NCI-H510A (cell line): ENCODE data around the gene FBXO42.
A peak's percentile ranks its signal among the peaks of the same experiment; 100 is the strongest.
"Not testable (repeated sequence)": the region's sequence is repeated elsewhere in the genome, so short reads cannot be mapped to it uniquely, and the experiment has no call there.

ENCODE experiments used
- DNase-seq: peaks from one replicate; lab custom pipeline; 2025; lab: John Stamatoyannopoulos, UW

Gene FBXO42

DNA sequence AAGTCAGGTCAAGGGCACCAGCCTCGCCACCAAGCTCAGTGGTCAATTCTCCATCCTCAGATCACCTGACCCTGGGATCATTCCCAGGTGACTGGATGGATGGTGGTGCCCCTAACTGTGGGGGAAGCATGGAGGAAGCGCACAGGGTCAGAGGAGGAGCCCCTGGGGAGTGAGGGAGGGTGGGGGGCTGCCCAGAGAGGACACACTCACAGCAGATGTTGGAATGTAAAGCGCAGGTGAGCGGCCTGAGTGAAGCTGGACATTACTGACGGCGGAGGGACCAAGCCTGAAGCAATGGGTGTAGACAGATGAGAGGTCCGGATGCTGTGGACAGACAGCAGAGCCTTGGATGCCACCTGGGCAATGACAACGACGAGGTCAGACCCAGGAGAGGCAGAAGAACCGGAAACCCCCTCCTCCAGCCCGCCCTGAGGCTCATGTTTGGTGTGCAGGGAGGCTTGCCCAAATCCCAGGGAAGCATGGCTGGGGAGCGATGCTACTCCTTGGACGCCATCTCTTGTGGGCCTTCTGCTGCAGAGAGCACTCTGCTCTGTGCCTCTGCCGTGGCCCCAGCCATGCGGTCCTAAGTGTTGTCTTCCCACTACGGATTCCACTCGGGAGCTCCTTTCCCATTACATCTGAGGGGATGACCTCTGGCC, 109.6 kb downstream of the FBXO42 start:
- DNase-seq, result no peak

DNA sequence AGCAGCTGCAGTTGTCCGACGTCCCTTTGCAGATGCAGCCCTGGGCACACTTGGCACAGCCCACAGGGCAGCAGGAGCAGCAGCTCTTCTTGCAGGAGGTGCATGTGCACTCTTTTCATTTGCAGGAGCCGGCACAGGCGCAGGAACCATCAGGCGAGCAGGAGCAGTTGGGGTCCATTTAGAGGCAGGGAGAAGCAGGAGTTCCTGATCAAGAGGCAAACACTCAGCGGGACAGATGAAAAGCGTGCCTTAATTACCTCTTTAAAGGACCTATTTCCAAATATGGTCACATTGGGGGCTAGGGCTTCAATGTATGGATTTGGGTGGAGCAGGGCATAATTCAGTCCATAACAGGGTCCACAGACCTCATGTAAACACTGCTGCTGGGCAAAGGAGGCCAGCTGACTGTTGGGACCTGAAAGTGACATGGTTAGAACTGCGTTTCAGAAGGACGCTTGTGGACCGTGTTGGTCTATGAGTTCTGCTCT, 111.0 kb downstream of the FBXO42 start:
- DNase-seq, result peak; percentile 14

DNA sequence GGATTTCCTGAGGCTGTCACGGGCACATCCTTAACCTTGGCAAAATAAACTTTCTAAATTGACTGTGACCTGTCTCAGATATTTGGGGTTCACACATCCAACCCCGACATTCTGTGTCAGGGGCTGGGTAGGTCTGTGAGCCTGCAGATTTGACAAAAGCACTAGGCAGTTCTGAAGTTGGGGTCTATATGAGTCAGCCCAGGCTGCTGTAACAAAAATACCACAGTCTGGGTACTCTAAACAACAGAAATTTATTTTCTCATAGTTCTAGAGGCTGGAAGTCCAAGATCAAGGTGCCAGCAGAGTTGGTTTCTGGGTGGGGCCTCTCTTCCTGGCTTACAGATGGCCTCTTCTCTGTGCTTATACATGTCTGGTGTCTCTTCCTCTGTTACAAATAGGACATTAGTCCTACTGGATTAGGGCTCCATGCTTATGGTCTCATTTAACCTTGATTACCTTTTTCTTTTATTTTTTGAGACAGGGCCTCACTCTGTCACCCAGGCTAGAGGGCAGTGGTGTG, 112.2 kb downstream of the FBXO42 start:
- no peak for DNase-seq

DNA sequence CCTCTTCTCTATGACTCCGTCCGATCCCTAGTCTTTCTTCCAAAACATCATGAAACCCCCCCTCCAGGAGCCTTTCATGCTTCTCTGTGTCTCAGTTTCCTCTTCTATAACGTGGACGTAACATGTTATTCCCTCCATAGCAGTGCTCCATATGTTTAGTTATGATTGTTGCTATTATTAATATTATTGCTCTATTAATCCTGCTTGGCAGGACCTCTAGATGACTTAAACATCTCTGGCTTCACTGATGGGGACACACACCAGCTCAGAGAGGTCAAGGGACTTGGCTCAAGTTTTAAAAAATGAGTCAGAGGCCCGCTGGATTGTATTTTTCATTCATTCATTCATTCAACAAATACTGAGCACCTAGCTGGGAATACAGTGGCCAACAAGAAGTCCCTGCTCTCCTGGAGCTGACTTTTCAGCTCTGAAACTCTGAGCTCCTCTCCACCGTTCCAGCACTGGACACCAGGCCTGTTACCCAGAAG, 114.9 kb downstream of the FBXO42 start:
- no peak for DNase-seq

DNA sequence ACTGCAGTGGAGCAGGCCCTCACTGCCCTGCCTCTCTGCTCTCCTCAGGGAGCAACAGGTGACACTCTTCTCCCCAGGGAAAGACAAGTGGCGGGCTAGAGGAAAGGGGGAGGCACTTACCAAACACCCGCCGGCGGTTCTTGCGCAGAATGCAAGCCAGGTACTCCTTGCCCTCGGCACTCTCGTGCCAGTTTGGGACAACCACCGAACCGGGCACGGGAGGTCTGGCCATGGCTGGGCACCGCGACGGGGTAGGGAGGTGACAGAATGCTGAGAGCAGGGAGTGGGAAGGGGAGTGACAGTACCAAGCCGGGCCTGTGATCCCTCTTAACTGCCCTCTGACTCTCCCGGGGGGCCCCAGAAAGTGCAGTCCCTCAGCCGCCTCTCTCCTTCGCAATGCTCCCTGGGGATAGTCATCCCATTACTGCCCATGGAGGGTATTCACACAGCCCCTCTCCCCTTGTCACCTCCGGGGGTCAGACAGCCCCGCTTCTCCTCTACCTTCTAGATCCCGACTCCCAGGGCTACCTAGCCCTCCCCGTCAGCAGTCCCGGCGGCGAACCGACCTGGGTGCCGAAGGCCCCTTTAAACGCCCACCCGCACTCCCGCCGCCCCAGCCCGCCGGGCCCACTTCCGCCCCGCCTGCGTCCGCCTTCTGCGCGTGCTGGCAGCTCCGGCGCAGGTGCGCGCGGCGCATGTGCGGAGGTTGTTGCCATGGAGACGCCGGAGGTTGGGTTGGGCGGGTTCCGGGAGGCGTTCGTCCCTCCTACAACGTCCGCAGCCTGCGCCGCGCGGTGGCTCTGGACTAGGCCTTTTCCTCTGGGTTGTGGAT, 115.6 kb downstream of the FBXO42 start, which contains the start of gene CPLANE2:
Gene CPLANE2, minus strand, starts transcription at position 673 of the 832 bp plus-strand sequence. Its CDS starts 441 bp downstream, at position 232.
- DNase-seq, result peak; percentile 99

DNA sequence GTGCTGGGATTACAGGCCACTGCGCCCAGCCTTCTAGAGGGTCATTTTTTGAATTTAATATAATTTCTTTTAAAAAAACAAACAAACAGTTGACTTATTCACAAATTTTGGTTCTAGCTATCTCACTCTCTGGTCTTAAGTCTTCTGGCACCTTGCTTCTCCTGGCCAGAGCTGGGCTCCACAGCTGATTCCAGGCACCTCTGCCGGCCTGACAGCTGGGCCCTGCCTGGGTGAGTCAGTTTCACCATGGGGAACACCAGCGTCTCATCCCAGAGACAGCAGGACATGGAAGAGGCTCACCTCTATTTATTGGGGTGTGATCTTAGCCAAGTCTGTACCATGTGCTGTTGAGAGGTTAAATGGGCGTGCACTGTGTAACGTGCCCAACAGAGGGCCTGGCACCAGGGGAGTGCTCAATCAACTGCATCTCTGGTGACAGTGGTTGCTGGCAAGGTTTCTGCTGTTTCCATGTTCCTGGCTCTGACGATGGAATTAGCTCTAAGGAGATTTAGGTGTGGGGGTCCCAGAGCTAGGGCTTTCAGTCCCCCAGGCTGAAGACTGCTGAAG, 116.3 kb downstream of the FBXO42 start:
- DNase-seq, result peak; percentile 78

DNA sequence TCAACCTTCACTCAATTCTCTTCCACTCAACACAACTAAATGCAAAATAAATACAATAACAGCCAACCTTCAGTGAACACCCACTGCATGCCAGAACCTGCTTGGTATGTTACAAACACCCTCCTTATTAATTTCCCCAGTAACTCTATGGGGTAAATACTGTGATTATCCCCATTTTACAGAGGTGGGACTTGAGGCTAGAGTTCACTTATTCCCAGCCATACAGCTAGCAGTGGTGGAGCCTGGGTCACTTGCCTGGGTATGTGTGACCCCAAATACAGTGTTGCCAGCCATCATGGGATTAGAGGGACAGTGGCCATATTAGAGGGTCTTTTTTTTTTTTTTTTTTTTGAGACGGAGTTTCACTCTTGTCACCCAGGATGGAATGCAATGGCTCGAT, 116.9 kb downstream of the FBXO42 start:
- DNase-seq, result no peak

DNA sequence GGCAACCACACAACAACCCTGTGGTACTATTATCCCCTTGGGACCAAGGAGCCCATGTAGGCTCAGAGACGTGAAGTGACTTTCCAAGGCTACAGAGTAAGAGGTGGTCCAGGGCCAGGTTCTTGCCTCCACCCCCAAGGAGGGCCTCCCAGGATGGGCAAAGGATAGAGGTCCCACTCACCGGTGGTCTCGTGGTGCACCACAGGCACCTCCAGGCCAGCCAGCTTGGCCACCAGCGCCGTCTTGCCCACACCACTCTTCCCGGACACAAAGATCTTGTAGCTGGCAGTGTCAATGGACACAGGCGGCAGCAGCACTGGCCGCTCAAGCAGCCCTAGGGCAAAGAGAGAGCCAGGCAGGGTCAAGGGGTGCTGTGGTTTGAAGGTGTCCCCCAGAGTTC, 118.8 kb downstream of the FBXO42 start:
- no peak for DNase-seq

DNA sequence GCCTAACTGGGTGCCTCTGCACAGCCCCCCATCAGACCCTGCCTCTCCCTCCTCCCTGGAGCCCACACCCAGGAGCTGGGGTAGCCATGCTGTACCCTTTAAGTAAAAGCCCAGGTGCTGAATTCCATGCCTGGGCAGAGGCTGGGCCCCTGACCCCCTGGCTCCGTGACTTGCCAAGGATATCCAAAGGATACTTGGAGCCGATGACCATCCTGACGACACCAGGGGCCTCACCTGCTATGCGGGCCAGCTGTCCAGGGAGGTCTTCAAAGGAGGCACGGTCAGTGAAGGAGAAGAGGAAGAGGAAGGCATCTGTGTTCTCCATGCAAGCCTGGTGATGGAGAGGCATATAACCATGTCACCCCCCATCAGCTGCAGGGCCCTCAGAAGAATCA, 120.0 kb downstream of the FBXO42 start:
- no peak for DNase-seq

DNA sequence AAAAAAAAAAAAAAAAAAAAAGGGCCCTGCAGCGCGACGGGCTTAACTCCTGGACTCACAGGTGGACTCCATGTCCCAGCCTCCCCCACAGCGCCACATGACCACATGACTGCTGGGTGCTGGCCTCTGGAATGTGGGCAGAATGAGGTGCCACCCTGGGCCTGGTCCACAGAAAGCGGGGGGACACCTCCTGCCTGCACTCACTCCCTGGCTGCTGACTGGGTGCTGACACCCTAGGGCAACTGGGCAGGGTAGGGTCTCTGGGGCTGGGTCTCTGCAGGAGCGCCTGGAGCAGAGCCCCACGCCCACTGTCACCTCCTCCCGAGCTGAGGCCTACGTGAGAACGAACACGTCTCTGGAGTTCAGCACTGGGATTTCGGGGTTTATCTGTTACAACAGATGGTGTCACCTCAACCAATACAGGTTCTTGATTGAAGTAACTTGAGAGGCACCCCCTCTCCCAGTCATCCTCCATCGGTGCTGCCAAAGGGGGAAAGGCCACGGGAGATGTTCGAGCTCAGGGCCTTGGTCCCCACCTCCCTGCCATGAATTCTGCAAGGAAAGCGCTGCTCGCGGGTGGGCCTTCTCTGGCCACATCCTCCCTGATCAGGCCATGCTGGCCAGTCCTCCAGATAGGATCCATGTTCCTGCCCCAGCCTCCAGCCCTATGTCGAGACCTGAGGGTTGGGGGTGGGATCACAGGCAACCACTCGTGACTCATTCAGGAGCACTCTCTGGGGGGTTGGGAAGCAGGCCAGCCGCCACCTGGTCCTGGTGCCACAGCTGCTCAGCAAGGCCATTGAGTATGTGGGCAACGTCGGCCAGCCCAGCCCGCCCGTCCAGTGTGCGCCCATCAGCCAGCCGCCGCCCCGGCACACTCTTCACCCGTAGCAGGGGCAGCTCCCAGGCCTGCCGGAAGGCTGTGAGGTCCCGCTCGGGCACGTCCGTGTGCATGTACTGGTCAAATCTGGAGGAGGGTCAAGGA, 120.7 kb downstream of the FBXO42 start:
- DNase-seq, result no peak

DNA sequence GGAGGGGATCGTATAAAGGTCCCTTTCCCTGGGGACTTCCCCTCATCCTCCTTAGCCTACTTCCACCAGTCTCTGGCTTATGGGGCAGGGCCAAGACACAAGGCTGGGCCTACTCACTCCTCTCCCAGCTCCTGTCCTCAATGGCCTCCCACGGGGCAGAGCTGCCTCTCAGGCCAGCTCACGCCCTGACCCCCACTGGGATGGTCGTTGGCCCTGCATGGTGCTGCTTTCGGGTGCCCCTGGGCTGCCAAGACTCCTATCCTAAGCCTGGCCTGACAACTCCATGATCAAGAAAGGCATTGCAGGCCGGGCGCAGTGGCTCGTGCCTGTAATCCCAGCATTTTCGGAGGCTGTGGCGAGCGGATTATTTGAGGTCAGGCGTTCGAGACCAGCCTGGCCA, 121.5 kb downstream of the FBXO42 start:
- no peak for DNase-seq

DNA sequence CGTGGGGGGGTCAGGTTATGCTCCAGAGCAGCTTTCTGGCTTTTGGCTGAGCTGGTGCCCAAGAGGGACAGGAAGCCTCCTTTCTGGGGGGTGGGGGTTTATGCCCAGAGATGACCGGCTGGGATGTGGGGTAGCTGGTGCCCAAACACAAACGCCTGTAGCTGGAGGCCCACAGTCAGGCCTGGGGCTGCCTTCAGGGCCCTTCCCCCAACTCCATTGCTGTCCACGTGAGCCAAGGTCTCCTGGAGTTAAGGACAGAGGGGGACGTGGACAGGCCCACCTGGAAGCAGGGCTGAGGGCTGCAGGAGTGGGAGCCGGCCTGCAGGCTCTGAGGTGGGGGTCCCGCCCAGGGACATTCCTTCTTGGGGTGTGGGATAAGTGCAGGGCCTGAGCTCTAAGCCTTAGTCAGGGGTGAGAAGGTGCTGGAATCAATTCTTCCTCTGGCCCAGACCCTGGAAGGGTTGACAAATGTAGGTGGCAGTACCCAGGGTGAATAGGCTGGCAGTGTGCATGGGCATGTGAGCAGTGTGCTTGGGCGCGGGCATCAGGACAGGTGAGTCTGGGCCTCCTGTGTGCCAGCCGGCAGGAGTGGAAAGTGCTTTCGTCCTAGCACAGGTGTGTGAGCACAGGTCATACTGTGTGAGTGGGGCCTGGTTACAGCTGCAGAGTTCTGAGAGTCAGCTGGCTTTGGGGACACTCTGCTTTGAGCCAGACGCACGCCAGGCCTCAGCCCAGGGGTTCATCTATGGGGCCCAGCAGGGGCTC, 122.1 kb downstream of the FBXO42 start:
- DNase-seq, result no peak

DNA sequence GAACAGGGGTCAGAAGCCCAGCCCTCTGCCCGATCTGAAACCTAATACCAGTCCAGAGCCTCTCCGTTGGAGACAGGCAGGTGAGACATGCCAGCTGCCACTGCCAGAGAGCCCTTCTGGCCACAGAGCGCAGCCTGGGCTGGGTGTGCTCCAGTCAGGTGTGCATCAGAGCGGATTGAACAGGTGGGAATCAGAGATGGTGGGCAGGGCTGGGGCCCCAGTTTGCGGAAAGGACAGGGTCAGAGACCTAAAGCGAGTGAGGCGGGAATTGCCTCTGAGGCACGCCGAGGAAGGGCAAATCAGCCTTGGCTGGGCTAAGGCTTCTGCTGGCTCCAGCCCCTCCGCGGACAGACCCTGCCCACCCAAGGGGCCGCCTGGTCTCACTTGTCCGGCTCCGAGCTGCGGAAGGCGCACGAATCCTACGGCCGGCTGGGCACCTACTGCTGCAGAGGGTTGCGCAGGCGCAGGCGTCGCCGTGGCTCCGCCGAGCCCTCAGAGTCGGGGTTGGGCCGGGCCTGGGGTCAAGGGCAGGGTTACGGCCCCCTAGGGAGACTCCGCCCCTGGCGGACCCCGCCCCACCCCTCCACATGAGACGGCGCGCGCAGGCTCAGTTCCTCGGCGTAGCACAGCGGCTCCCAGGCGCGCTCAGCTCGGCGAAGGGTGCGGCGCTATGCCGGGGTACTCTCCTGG, 125.6 kb downstream of the FBXO42 start:
- DNase-seq, result peak; percentile 95

DNA sequence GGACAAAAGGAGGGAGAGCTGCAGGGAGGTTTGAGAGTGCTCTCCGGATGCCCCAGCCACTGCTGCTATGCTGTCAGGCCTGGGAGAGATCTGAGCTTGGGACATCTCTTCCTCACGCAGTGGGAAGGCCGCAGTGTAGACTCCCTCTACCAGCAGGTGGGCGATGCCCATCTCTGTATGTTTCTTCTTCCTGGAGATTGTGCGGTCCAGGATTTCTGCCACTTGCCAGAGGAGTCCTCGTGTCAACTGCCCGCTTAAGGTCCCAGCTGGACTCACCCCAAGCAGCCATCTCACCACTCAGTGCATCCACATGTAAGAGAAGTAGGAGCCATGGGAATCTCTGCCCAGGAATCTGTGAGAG, 126.2 kb downstream of the FBXO42 start:
- no peak for DNase-seq

DNA sequence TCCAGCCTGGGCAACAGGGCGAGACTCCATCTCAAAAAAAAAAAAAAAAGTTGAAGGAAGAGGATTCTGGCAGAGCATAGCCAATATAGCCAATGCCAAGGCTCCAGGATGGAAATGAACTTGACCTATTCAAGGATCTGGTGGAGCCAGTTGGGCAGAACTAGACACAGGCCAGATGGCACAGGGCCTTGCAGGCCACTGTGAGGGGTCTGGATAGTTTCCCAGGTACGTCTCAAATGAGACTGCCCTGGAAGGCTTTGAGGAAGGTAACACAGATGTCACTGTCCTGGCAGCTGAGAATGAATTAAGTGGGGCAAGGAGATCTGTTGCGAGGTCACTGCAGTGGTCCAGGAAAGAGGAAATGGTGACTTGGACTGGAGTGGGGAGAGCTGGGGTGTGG, 127.8 kb downstream of the FBXO42 start:
- no peak for DNase-seq

DNA sequence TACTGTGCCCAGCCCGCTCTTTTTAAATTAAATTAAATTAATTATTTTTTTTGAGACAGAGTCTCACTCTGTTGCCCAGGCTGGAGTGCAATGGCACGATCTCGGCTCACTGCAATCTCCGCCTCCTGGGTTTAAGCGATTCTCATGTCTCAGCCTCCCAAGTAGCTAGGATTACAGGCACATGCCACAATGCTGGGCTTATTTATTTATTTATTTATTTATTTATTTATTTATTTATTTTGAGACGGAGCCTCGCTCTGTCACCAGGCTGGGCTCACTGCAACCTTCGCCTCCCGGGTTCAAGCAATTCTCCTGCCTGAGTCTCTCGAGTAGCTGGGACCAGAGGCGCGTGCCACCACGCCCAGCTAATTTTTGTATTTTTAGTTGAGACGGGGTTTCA, 129.6 kb downstream of the FBXO42 start:
- DNase-seq, result not testable (repeated sequence)

DNA sequence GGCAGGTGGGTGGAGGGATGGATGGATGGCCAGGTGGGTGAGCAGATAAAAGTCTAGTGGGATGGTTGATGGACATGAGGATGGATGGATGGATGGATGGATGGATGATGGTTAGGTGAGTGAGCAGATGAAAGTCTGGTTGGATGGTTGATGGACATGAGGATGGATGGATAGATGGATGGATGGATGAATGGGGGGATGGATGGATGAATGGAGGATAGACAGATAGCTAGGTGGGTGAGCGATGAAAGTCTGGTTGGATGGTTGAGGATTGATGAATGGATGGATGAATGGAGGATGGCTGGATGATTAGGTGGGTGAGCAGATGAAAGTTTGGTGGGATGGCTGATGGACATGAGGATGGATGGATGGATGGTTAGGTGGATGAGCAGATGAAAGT, 130.8 kb downstream of the FBXO42 start:
- no peak for DNase-seq

DNA sequence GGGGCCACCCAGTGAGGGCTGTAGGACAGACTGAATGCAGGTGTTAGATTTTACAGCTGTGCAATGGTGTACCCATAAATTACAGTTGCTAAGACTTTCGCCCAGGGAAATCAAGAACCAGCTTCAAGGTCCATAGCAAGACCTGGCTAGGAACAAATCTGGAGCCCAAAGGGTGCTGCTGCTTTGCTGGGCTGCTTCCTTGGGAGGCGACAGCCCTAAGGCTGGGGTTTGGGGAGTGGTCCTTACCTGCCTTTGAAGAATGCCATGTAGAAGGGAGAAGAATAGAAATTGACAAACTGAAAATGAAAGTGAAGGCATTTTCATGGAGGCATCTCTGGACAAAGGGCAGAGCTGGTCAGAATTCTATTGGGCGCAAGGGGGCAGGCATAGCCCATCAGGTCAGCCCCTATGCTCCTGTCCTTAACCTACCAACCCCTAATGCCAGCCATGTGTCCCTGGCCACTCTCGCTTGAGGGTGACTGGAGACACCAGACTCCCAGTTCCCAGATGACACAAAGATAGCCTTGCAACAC, 132.2 kb downstream of the FBXO42 start:
- DNase-seq, result no peak

DNA sequence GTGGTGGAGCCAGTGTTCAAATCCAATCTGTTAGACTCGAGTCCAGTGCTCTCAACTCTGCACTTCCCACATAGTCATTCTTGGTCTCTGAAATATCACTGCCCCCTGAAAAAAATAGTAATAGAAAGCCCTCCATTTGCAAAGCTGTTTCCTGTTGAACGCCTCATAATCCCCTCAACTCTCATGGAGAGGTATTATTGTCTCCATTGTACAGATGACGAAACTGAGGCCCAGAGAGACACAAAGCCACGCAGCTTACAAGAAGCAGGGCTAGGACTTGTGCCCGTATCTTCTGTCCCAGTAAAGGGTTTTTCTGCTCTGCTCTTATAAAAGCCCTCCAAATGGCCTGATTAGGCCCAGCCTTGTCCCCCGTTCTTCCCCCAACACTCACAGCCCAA, 133.6 kb downstream of the FBXO42 start:
- no peak for DNase-seq
